ENCODE results near the gene ALDH1B1. TPM values are rescaled to one million over a fixed set of nuclear protein-coding genes. Genes with fewer than 3 reads are reported as not detected.

ALDH1B1 gene
- total and polyA plus RNA-seq, 2 of the 13 experiments (the other 11 are each of a cell fraction or from before 2014, with no cell fraction given) = 45.1 to 125 TPM

GRCh38 chr9:38368731-38369130, 23.8 kb upstream of the ALDH1B1 start:
- TF ChIP-seq ZNF362 (CRISPR knock-in tag; IDR thresholded peaks at IDR 0.05; ENCODE audit: borderline replicate concordance) (no peak), ZNF724P (CRISPR knock-in tag; IDR thresholded peaks at IDR 0.05; ENCODE audit: borderline replicate concordance) (no peak)
- no peaks in the 10 kb centered on the region for H3K36me3 ChIP-seq (replicated peaks in 1 of 2; ENCODE audit: control insufficient read depth in 1 of 2, insufficient read depth in 2 of 2, low read length in 2 of 2)
- no peaks in the 10 kb centered on the region for H3K79me2 ChIP-seq (ENCODE audit: insufficient read depth, low read length)
- H3K4me1 ChIP-seq (ENCODE audit: insufficient read depth, low read length) = peaks cover 11% of the 10 kb centered on the region
- DNase-seq (ENCODE audit: low spot score) = no peak
- H3K4me3 ChIP-seq (replicated peaks in 1 of 3; ENCODE audit: insufficient read depth in 1 of 3, low read depth in 2 of 3, low read length in 3 of 3) = no peak overlapping the region
- no peak overlapping the region for H3K4me2 ChIP-seq (ENCODE audit: low read depth, low read length)
- no peak overlapping the region for H2AFZ ChIP-seq (ENCODE audit: low read length)
- H3K9ac ChIP-seq (ENCODE audit: insufficient read depth, low read depth, low read length) = no peak overlapping the region
- no peaks in the 10 kb centered on the region for H4K20me1 ChIP-seq (ENCODE audit: insufficient read depth, low read length)
- no peaks in the 10 kb centered on the region for H3K27me3 ChIP-seq (ENCODE audit: control insufficient read depth in 1 of 2, insufficient read depth in 2 of 2, low read length in 2 of 2)
- WGBS (ENCODE audit: low lambda C conversion rate) = 51% methylated on average over 2 of the region's 2 CpGs
- in situ Hi-C loops (cut with HindIII; ENCODE audit: extremely low pct_ligation_motif_present, low pct_unique_long_range_greater_than_20kb) (loop anchor here (10.0 to 25.0 kb wide), 2 partner anchors 624 to 881 kb away; partner anchors contain the start of gene POLR1E), intact Hi-C loops (cut with micrococcal nuclease; ENCODE audit: unreplicated experiment) (no loop called here)
- ChIA-PET CTCF (ENCODE audit: low intra/inter-chr PET ratio, low total read pairs) (no interaction called here), POLR2A (no interaction called here)
- no peaks in the 10 kb centered on the region for H3K9me3 ChIP-seq (ENCODE audit: low read length)
- BruUV-seq (replicated peaks) = no TSS peak
- ATAC-seq = no peak
- no peak for FAIRE-seq
- no peak overlapping the region for H3K27ac ChIP-seq (ENCODE audit: extremely low read length, insufficient read depth, low read length)

- DNase-seq (ENCODE audit: low spot score) (no peak), ATAC-seq (no peak), FAIRE-seq (no peak)
- Histone ChIP-seq H3K36me3 (replicated peaks in 1 of 2; ENCODE audit: control insufficient read depth in 1 of 2, insufficient read depth in 2 of 2, low read length in 2 of 2) (no peaks in the 10 kb centered on the region), H3K4me3 (replicated peaks in 1 of 3; ENCODE audit: insufficient read depth in 1 of 3, low read depth in 2 of 3, low read length in 3 of 3) (no peak overlapping the region), H3K9ac (ENCODE audit: insufficient read depth, low read depth, low read length) (no peak overlapping the region), H3K27me3 (ENCODE audit: control insufficient read depth in 1 of 2, insufficient read depth in 2 of 2, low read length in 2 of 2) (no peaks in the 10 kb centered on the region), H3K79me2 (ENCODE audit: insufficient read depth, low read length) (no peaks in the 10 kb centered on the region), H3K9me3 (ENCODE audit: low read length) (no peaks in the 10 kb centered on the region), H4K20me1 (ENCODE audit: insufficient read depth, low read length) (no peaks in the 10 kb centered on the region), H3K4me1 (ENCODE audit: insufficient read depth, low read length) (peaks cover 25% of the 10 kb centered on the region), H3K27ac (ENCODE audit: extremely low read length, insufficient read depth, low read length) (no peak overlapping the region), H2AFZ (ENCODE audit: low read length) (no peak overlapping the region), H3K4me2 (ENCODE audit: low read depth, low read length) (no peak overlapping the region)
- ChIA-PET CTCF (ENCODE audit: low intra/inter-chr PET ratio, low total read pairs) (interaction anchor here (2.2 to 3.9 kb wide), 2 partner anchors 31 to 63 kb away, joined by 14 to 90 read pairs; no protein-coding TSS in a partner anchor), POLR2A (no interaction called here)
- BruUV-seq (replicated peaks) = no TSS peak
- in situ Hi-C loops (cut with HindIII; ENCODE audit: extremely low pct_ligation_motif_present, low pct_unique_long_range_greater_than_20kb) = loop anchor here (25.0 kb wide), 1 partner anchor 883 kb away; the partner anchor contains the start of gene POLR1E
- WGBS (ENCODE audit: low lambda C conversion rate) = no CpG with 5 or more reads among the region's 4 CpGs
- intact Hi-C loops (cut with micrococcal nuclease; ENCODE audit: unreplicated experiment) = no loop called here
- TF ChIP-seq IRF1 (CRISPR knock-in tag; IDR thresholded peaks at IDR 0.05; ENCODE audit: low read depth) = no peak
- TF ChIP-seq STAT6 (CRISPR knock-in tag; IDR thresholded peaks at IDR 0.05; ENCODE audit: borderline replicate concordance) = no peak
- no peak for TF ChIP-seq ARID4A (CRISPR knock-in tag; IDR thresholded peaks at IDR 0.05; ENCODE audit: borderline replicate concordance)
- no peak for TF ChIP-seq ZNF629 (CRISPR knock-in tag; conservative IDR thresholded peaks at IDR 0.05)
- no peak for TF ChIP-seq KDM6A (CRISPR knock-in tag; IDR thresholded peaks at IDR 0.05; ENCODE audit: low read depth)
Observed at GRCh38 chr9:38370176-38370575, 22.3 kb upstream of the ALDH1B1 start.

All from HepG2 (cell line).